IMR-90 (cell line): ENCODE results near the gene NCAPG2. TPM values are rescaled to one million over a fixed set of nuclear protein-coding genes. Genes with fewer than 3 reads are reported as not detected.

Source experiments
- ATAC-seq: fragments of 200-7000 bp; cut with Tn5 transposase; 2 replicates; pipeline ENCODE4 v1.9.1; 2020; ENCODE audit warnings: low read depth, mild to moderate bottlenecking, moderate library complexity
- BruUV-seq: library from RNA; stranded (reverse); fragments of 400-500 nt; replicated peaks from 2 replicates; lab custom pipeline; 2021; lab: Mats Ljungman, UMichigan
- CTCF ChIA-PET: fragments of 300-600 bp; formaldehyde crosslinking; extraction: SDS; loops from one replicate; lab custom pipeline; 2021; ENCODE audit warnings: antibody characterized with exemption; lab: Yijun Ruan, JAX
- POLR2A ChIA-PET: fragments of 300-600 bp; sonication (Branson Sonifier 250); formaldehyde crosslinking; loops from one replicate; lab custom pipeline; 2022; ENCODE audit warnings: antibody characterized with exemption; ENCODE audit not compliant: unreplicated experiment; lab: Charles Lee
- DNase-seq: peaks from one replicate; pipeline ENCODE4 v3.0.0; 2013
- H2AFZ ChIP-seq: replicated peaks from 2 replicates; pipeline ENCODE3; 2013; ENCODE audit warnings: low read length, mild to moderate bottlenecking; ENCODE audit not compliant: poor library complexity
- H2AK5ac ChIP-seq: 2 replicates; pipeline ENCODE4 v1.6.1; 2013; ENCODE audit warnings: low read depth, low read length, inconsistent platforms
- H2AK9ac ChIP-seq: replicated peaks from 2 replicates; pipeline ENCODE3; 2013; ENCODE audit warnings: mild to moderate bottlenecking, low read depth, low read length, moderate library complexity; ENCODE audit not compliant: poor library complexity
- H2BK120ac ChIP-seq: 2 replicates; pipeline ENCODE4 v1.6.1; 2013; ENCODE audit warnings: low read depth, low read length, inconsistent platforms
- H2BK15ac ChIP-seq: 3 replicates; pipeline ENCODE4 v1.6.1; 2013; ENCODE audit warnings: low read depth, low read length, inconsistent platforms
- H2BK20ac ChIP-seq: 2 replicates; pipeline ENCODE4 v1.6.1; 2013; ENCODE audit warnings: low read depth, mild to moderate bottlenecking, inconsistent platforms, low read length, moderate library complexity
- H2BK5ac ChIP-seq: 2 replicates; pipeline ENCODE4 v1.6.1; 2013; ENCODE audit warnings: mild to moderate bottlenecking, low read depth, low read length, inconsistent platforms; ENCODE audit not compliant: poor library complexity, severe bottlenecking
- H3K14ac ChIP-seq: replicated peaks from 2 replicates; pipeline ENCODE4 v1.6.1; 2013; ENCODE audit warnings: low read depth, low read length, inconsistent platforms
- H3K18ac ChIP-seq: 2 replicates; pipeline ENCODE4 v1.6.1; 2013; ENCODE audit warnings: low read depth, low read length, control low read depth
- H3K23ac ChIP-seq: 2 replicates; pipeline ENCODE4 v1.6.1; 2013; ENCODE audit warnings: low read depth, low read length, inconsistent platforms
- H3K27ac ChIP-seq: 2 replicates; pipeline ENCODE4 v1.5.1; 2013; ENCODE audit warnings: mild to moderate bottlenecking, control low read depth, low read length; ENCODE audit not compliant: insufficient read depth
- H3K27me3 ChIP-seq: 2 replicates; pipeline ENCODE4 v1.6.1; 2013; ENCODE audit warnings: low read length; ENCODE audit not compliant: control insufficient read depth, insufficient read depth
- H3K36me3 ChIP-seq: 2 replicates; pipeline ENCODE4 v1.6.1; 2013; ENCODE audit warnings: low read length, mixed read lengths; ENCODE audit not compliant: control insufficient read depth, insufficient read depth
- H3K4ac ChIP-seq: 2 replicates; pipeline ENCODE4 v1.6.1; 2013; ENCODE audit warnings: low read depth, low read length, inconsistent platforms
- H3K4me1 ChIP-seq: 2 replicates; pipeline ENCODE4 v1.6.1; 2013; ENCODE audit warnings: low read length, mixed read lengths; ENCODE audit not compliant: control insufficient read depth, insufficient read depth
- H3K4me2 ChIP-seq: 2 replicates; pipeline ENCODE4 v1.6.1; 2013; ENCODE audit warnings: low read depth, mild to moderate bottlenecking, control low read depth, low read length, moderate library complexity
- H3K4me3 ChIP-seq: 2 replicates; pipeline ENCODE4 v1.5.1; 2013; ENCODE audit warnings: low read depth, mild to moderate bottlenecking, control low read depth, low read length, moderate library complexity; ENCODE audit not compliant: insufficient read depth
- H3K56ac ChIP-seq: 2 replicates; pipeline ENCODE4 v1.6.1; 2013; ENCODE audit warnings: low read length, inconsistent platforms; ENCODE audit not compliant: insufficient read depth; ENCODE audit errors: extremely low read depth
- H3K79me1 ChIP-seq, 2 experiments: 2 replicates each; pipeline ENCODE4 v1.6.1; 2013; ENCODE audit warnings: low read length in 2 of 2, inconsistent platforms in 1 of 2, low read depth in 1 of 2
- H3K9ac ChIP-seq: 2 replicates; pipeline ENCODE4 v1.6.1; 2013; ENCODE audit warnings: low read depth, low read length, control low read depth
- H3K9me1 ChIP-seq: 2 replicates; pipeline ENCODE4 v1.6.1; 2013; ENCODE audit warnings: low read length, inconsistent platforms; ENCODE audit not compliant: insufficient read depth
- H3K9me3 ChIP-seq: 2 replicates; pipeline ENCODE4 v1.6.1; 2013; ENCODE audit warnings: low read length; ENCODE audit not compliant: control insufficient read depth, insufficient read depth
- H4K20me1 ChIP-seq: 2 replicates; pipeline ENCODE4 v1.6.1; 2013; ENCODE audit warnings: low read length, inconsistent platforms; ENCODE audit not compliant: insufficient read depth
- H4K5ac ChIP-seq: 2 replicates; pipeline ENCODE4 v1.6.1; 2013; ENCODE audit warnings: mild to moderate bottlenecking, low read depth, low read length, control low read depth
- H4K8ac ChIP-seq, 2 experiments: 2 replicates each; pipeline ENCODE4 v1.6.1; 2013; ENCODE audit warnings: low read depth in 2 of 2, low read length in 2 of 2, control low read depth in 1 of 2, inconsistent platforms in 1 of 2
- H4K91ac ChIP-seq: 2 replicates; pipeline ENCODE4 v1.6.1; 2013; ENCODE audit warnings: low read depth, low read length, inconsistent platforms; ENCODE audit not compliant: insufficient read depth
- BHLHE40 ChIP-seq: fragments of 150-350 bp; IDR thresholded peaks from 2 replicates; pipeline ENCODE4 v1.6.1; 2016; ENCODE audit warnings: mild to moderate bottlenecking, low read depth, low read length
- CEBPB ChIP-seq: IDR thresholded peaks from 2 replicates; pipeline ENCODE4 v1.6.1; 2012; ENCODE audit warnings: low read depth, low read length, improper control_type of control experiment
- CHD1 ChIP-seq: IDR thresholded peaks from 2 replicates; pipeline ENCODE4 v1.6.1; 2012; ENCODE audit warnings: low read depth, low read length, improper control_type of control experiment
- CTCF ChIP-seq: conservative IDR thresholded peaks from 2 replicates; pipeline ENCODE4 v1.5.1; 2012; ENCODE audit warnings: mild to moderate bottlenecking, low read depth, low read length, improper control_type of control experiment
- ELK1 ChIP-seq: fragments of 150-350 bp; IDR thresholded peaks from 2 replicates; pipeline ENCODE4 v1.6.1; 2016; ENCODE audit warnings: low read depth, mild to moderate bottlenecking, low read length, moderate library complexity, borderline replicate concordance
- FOS ChIP-seq: fragments of 150-350 bp; IDR thresholded peaks from 2 replicates; pipeline ENCODE4 v1.6.1; 2016; ENCODE audit warnings: low read depth, low read length
- MAFK ChIP-seq: IDR thresholded peaks from 2 replicates; pipeline ENCODE4 v1.6.1; 2012; ENCODE audit warnings: low read depth, low read length, improper control_type of control experiment
- MAZ ChIP-seq: IDR thresholded peaks from 2 replicates; pipeline ENCODE4 v1.6.1; 2012; ENCODE audit warnings: low read depth, mild to moderate bottlenecking, low read length, improper control_type of control experiment, moderate library complexity, borderline replicate concordance
- MXI1 ChIP-seq: IDR thresholded peaks from 2 replicates; pipeline ENCODE4 v1.6.1; 2012; ENCODE audit warnings: low read depth, mild to moderate bottlenecking, low read length, moderate library complexity, borderline replicate concordance
- NFE2L2 ChIP-seq: fragments of 150-350 bp; IDR thresholded peaks from 2 replicates; pipeline ENCODE4 v1.6.1; 2016; ENCODE audit warnings: low read depth, mild to moderate bottlenecking, low read length
- POLR2A ChIP-seq: IDR thresholded peaks from 2 replicates; pipeline ENCODE4 v1.6.1; 2012; ENCODE audit warnings: mild to moderate bottlenecking, low read depth, low read length
- RAD21 ChIP-seq: IDR thresholded peaks from 2 replicates; pipeline ENCODE4 v1.6.1; 2012; ENCODE audit warnings: low read length, improper control_type of control experiment
- RCOR1 ChIP-seq: IDR thresholded peaks from 2 replicates; pipeline ENCODE4 v1.6.1; 2012; ENCODE audit warnings: mild to moderate bottlenecking, low read length, improper control_type of control experiment; ENCODE audit not compliant: insufficient replicate concordance
- SMC3 ChIP-seq: fragments of 150-350 bp; IDR thresholded peaks from 2 replicates; pipeline ENCODE4 v1.6.1; 2016; ENCODE audit warnings: low read depth, mild to moderate bottlenecking, antibody characterized with exemption, low read length, moderate library complexity
- USF2 ChIP-seq: fragments of 150-350 bp; IDR thresholded peaks from 2 replicates; pipeline ENCODE4 v1.6.1; 2017; ENCODE audit warnings: mild to moderate bottlenecking, antibody characterized with exemption, low read length, low read depth
- WGBS, 2 experiments: methylation state at CpG; one replicate each; pipeline versions ENCODE4 v1.1.5 to v1.1.7; 2013; ENCODE audit warnings: missing lambda C conversion rate in 2 of 2; ENCODE audit not compliant: insufficient read length in 1 of 2; ENCODE audit errors: extremely low coverage in 2 of 2; 5-methylcytosine and 5-hydroxymethylcytosine counted together
- dilution Hi-C: fragments of 300-500 bp; cut with HindIII; formaldehyde crosslinking; loops from one replicate; pipeline ENCODE4 v1.14.3; 2018; ENCODE audit warnings: low sequenced_read_pairs; ENCODE audit not compliant: unreplicated experiment
- in situ Hi-C: fragments of 300-500 bp; cut with MboI; formaldehyde crosslinking; loops from 3 replicates; pipeline ENCODE4 v1.14.3; 2019; ENCODE audit warnings: low sequenced_read_pairs, inconsistent platforms, mixed read lengths
- intact Hi-C: fragments of 100-400 bp; cut with micrococcal nuclease; formaldehyde crosslinking; loops from 2 replicates; pipeline ENCODE4 v1.10.0; 2022
- polyA plus RNA-seq, 3 experiments: library from polyadenylated mRNA; depleted of rRNA; stranded (reverse); fragments of >200 nt; gene quantifications; 2 replicates each; pipeline ENCODE4 v1.2.3, GENCODE V29; 2012; ENCODE audit warnings: low replicate concordance in 1 of 3
- total RNA-seq: library from RNA; depleted of rRNA; stranded (reverse); fragments of >200 nt; gene quantifications from 2 replicates; pipeline ENCODE4 v1.2.3, GENCODE V29; 2012

The NCAPG2 gene
- total and polyA plus RNA-seq, 2 of the 4 experiments (the other 2 are of a cell fraction), result 25.6 to 25.8 TPM

GRCh38 chr7:158648787-158649186 lies 55.8 kb downstream of the NCAPG2 start:
- intact Hi-C loops, result no loop called here
- peak; percentile 21 for ATAC-seq
- peaks cover 8% of the 10 kb centered on the region for H3K36me3 ChIP-seq

More at GRCh38 chr7:158648787-158649186, 55.8 kb downstream of the NCAPG2 start:
- DNase-seq, result no peak
- 96% methylated on average over 4 of the region's 9 CpGs; no CpG with 5 or more reads in 1 of the 2 experiments for WGBS, 2 experiments
- peak overlapping the region; percentile 51 for H3K4me2 ChIP-seq
- peak overlapping the region; percentile 97 for H3K14ac ChIP-seq
- peak overlapping the region; percentile 81 for H4K91ac ChIP-seq
- H3K56ac ChIP-seq, result peak overlapping the region; percentile 16; the same call in 1 of the 2 replicates
- peak overlapping the region; percentile 95 for H2AK5ac ChIP-seq
- H2AFZ ChIP-seq, result no peak overlapping the region
- peak overlapping the region; percentile 86; the same call in 1 of the 2 replicates for H3K27ac ChIP-seq
- H4K8ac ChIP-seq, result peak overlapping the region; percentile 4 to 94
- H3K18ac ChIP-seq, result peak overlapping the region; percentile 99
- H3K4ac ChIP-seq, result peak overlapping the region; percentile 97
- H3K27me3 ChIP-seq, result no peaks in the 10 kb centered on the region
- peak overlapping the region; percentile 99 for H2BK20ac ChIP-seq
- H3K4me1 ChIP-seq, result peaks cover 18% of the 10 kb centered on the region
- H3K79me1 ChIP-seq, result peaks cover 22 to 42% of the 10 kb centered on the region in 2 experiments
- peak overlapping the region; percentile 99 for H4K5ac ChIP-seq
- dilution Hi-C loops (no loop called here), in situ Hi-C loops (no loop called here)
- POLR2A ChIA-PET, result no interaction called here
- H3K23ac ChIP-seq, result peak overlapping the region; percentile 85; the same call in 1 of the 2 replicates
- peak overlapping the region; percentile 89; the same call in 2 of the 3 replicates for H2BK15ac ChIP-seq
- BruUV-seq, result no TSS peak
- H2BK5ac ChIP-seq, result peak overlapping the region; percentile 94
- TF ChIP-seq MAFK (no peak), MXI1 (no peak), CTCF (no peak), POLR2A (no peak), BHLHE40 (no peak), CEBPB (no peak), MAZ (no peak), SMC3 (no peak), ELK1 (no peak), USF2 (no peak), FOS (no peak), RCOR1 (no peak), RAD21 (no peak), CHD1 (no peak), NFE2L2 (no peak)
- H3K9me1 ChIP-seq, result peaks cover 17% of the 10 kb centered on the region
- H3K9me3 ChIP-seq, result no peaks in the 10 kb centered on the region
- H4K20me1 ChIP-seq, result no peaks in the 10 kb centered on the region
- CTCF ChIA-PET, result no interaction called here
- H3K9ac ChIP-seq, result no peak overlapping the region
- peak overlapping the region; percentile 99 for H2BK120ac ChIP-seq
- H3K4me3 ChIP-seq, result no peak overlapping the region
- H2AK9ac ChIP-seq, result no peak overlapping the region
